Measurements from ENCODE around the gene FOXP1.
A peak's percentile ranks its signal among the peaks of the same experiment; 100 is the strongest.

FOXP1 gene

GRCh38 chr3:71378509-71378908 is 205.0 kb downstream of the FOXP1 start:
- FAIRE-seq = peak; percentile 5
- no peak for DNase-seq (ENCODE audit: low spot score)

- no peak for DNase-seq (ENCODE audit: low spot score)
- no peak for FAIRE-seq
Observed at GRCh38 chr3:71376911-71377310, 206.6 kb downstream of the FOXP1 start.

GRCh38 chr3:71376503-71376902 is 207.0 kb downstream of the FOXP1 start:
- no peak for DNase-seq (ENCODE audit: low spot score)
- FAIRE-seq = no peak

- no peak for DNase-seq (ENCODE audit: low spot score)
- no peak for FAIRE-seq
Observed at GRCh38 chr3:71374582-71374981, 208.9 kb downstream of the FOXP1 start.

- FAIRE-seq (no peak), DNase-seq (ENCODE audit: low spot score) (no peak)
Observed at GRCh38 chr3:71372911-71373637, 210.5 kb downstream of the FOXP1 start.

- FAIRE-seq = no peak
- no peak for DNase-seq (ENCODE audit: low spot score)
Observed at GRCh38 chr3:71372241-71372768, 211.2 kb downstream of the FOXP1 start.

GRCh38 chr3:71371282-71371681 is 212.2 kb downstream of the FOXP1 start:
- DNase-seq (ENCODE audit: low spot score) (no peak), FAIRE-seq (no peak)

GRCh38 chr3:71370467-71370866 is 213.1 kb downstream of the FOXP1 start:
- FAIRE-seq (no peak), DNase-seq (ENCODE audit: low spot score) (no peak)

GRCh38 chr3:71369701-71370391 is 213.7 kb downstream of the FOXP1 start:
- DNase-seq (ENCODE audit: low spot score) (no peak), FAIRE-seq (no peak)

GRCh38 chr3:71366988-71367604 is 216.4 kb downstream of the FOXP1 start:
- DNase-seq (ENCODE audit: low spot score) (no peak), FAIRE-seq (no peak)

- no peak for FAIRE-seq
- DNase-seq (ENCODE audit: low spot score) = no peak
Observed at GRCh38 chr3:71361334-71361890, 222.1 kb downstream of the FOXP1 start.

GRCh38 chr3:71360764-71361163 is 222.8 kb downstream of the FOXP1 start:
- FAIRE-seq = no peak
- no peak for DNase-seq (ENCODE audit: low spot score)

- FAIRE-seq (peak; percentile 94), DNase-seq (ENCODE audit: low spot score) (peak; percentile 67)
Observed at GRCh38 chr3:71360180-71360579, 223.3 kb downstream of the FOXP1 start.

- no peak for FAIRE-seq
- DNase-seq (ENCODE audit: low spot score) = no peak
Observed at GRCh38 chr3:71358243-71358642, 225.3 kb downstream of the FOXP1 start.

- DNase-seq (ENCODE audit: low spot score) (peak; percentile 42), FAIRE-seq (peak; percentile 23)
Observed at GRCh38 chr3:71356265-71356664, 227.3 kb downstream of the FOXP1 start.

GRCh38 chr3:71355862-71356261 is 227.7 kb downstream of the FOXP1 start:
- peak; percentile 18 for DNase-seq (ENCODE audit: low spot score)
- no peak for FAIRE-seq

GRCh38 chr3:71355037-71355436 is 228.5 kb downstream of the FOXP1 start:
- no peak for FAIRE-seq
- no peak for DNase-seq (ENCODE audit: low spot score)

- FAIRE-seq = no peak
- DNase-seq (ENCODE audit: low spot score) = no peak
Observed at GRCh38 chr3:71351403-71352149, 232.0 kb downstream of the FOXP1 start.

GRCh38 chr3:71350998-71351397 is 232.5 kb downstream of the FOXP1 start:
- DNase-seq (ENCODE audit: low spot score) = no peak
- FAIRE-seq = no peak

GRCh38 chr3:71348831-71349230 is 234.7 kb downstream of the FOXP1 start:
- FAIRE-seq (no peak), DNase-seq (ENCODE audit: low spot score) (no peak)

GRCh38 chr3:71348001-71348632 is 235.4 kb downstream of the FOXP1 start:
- no peak for DNase-seq (ENCODE audit: low spot score)
- FAIRE-seq = no peak

All from RCC 7860 (cell line).